DOHH2 (cell line): Measurements from ENCODE around the gene C19orf73.

Source experiments
- H3F3A ChIP-seq: fragments of 200-600 bp; sonication (generic), shearing (Covaris generic); 2 replicates; pipeline ENCODE4 v1.6.0; 2016; ENCODE audit warnings: antibody characterized with exemption, mild to moderate bottlenecking; ENCODE audit not compliant: control insufficient read depth, insufficient read depth
- H3K27ac ChIP-seq: fragments of 200-600 bp; sonication (generic); 2 replicates; pipeline ENCODE4 v1.5.1; 2014; ENCODE audit warnings: low read depth, mild to moderate bottlenecking, low read length, moderate library complexity
- H3K27me3 ChIP-seq: fragments of 200-600 bp; sonication (generic); 2 replicates; pipeline ENCODE4 v1.6.1; 2014; ENCODE audit warnings: mild to moderate bottlenecking, low read length, mixed read lengths; ENCODE audit not compliant: control insufficient read depth
- H3K36me3 ChIP-seq: fragments of 200-600 bp; sonication (generic); 2 replicates; pipeline ENCODE4 v1.6.1; 2014; ENCODE audit warnings: mild to moderate bottlenecking, low read length, moderate library complexity, mixed read lengths; ENCODE audit not compliant: control insufficient read depth
- H3K4me1 ChIP-seq: fragments of 200-600 bp; sonication (generic); 2 replicates; pipeline ENCODE4 v1.6.1; 2014; ENCODE audit warnings: mild to moderate bottlenecking, low read length, mixed read lengths; ENCODE audit not compliant: control insufficient read depth
- H3K4me2 ChIP-seq: fragments of 200-600 bp; sonication (generic); 2 replicates; pipeline ENCODE4 v1.6.0; 2014; ENCODE audit warnings: mild to moderate bottlenecking, low read length, moderate library complexity
- H3K4me3 ChIP-seq: fragments of 200-600 bp; sonication (generic); 2 replicates; pipeline ENCODE4 v1.5.1; 2014; ENCODE audit warnings: mild to moderate bottlenecking, low read length, mixed read lengths
- H3K79me2 ChIP-seq: fragments of 200-600 bp; sonication (generic); 2 replicates; pipeline ENCODE4 v1.6.1; 2014; ENCODE audit warnings: mild to moderate bottlenecking, low read length, mixed read lengths; ENCODE audit not compliant: control insufficient read depth
- H3K9me2 ChIP-seq: fragments of 200-600 bp; sonication (generic); replicated peaks from 2 replicates; pipeline ENCODE4 v1.6.1; 2014; ENCODE audit warnings: mild to moderate bottlenecking, low read length, mixed read lengths; ENCODE audit not compliant: control insufficient read depth
- H3K9me3 ChIP-seq: fragments of 200-600 bp; sonication (generic); 2 replicates; pipeline ENCODE4 v1.6.1; 2014; ENCODE audit warnings: antibody characterized with exemption, low read length, mixed read lengths; ENCODE audit not compliant: control insufficient read depth, insufficient read depth
- H4K20me1 ChIP-seq: fragments of 200-600 bp; sonication (generic); 2 replicates; pipeline ENCODE4 v1.6.0; 2014; ENCODE audit warnings: low read depth, mild to moderate bottlenecking, antibody characterized with exemption, low read length, moderate library complexity; ENCODE audit not compliant: control insufficient read depth, insufficient read depth
- CTCF ChIP-seq: fragments of 200-600 bp; sonication (generic); IDR thresholded peaks from one replicate; pipeline ENCODE4 v1.5.1; 2014; ENCODE audit warnings: antibody characterized with exemption, mild to moderate bottlenecking, low read depth, low read length; ENCODE audit not compliant: poor library complexity, severe bottlenecking
- EZH2phosphoT487 ChIP-seq: fragments of 200-600 bp; sonication (generic); IDR thresholded peaks from 2 replicates; pipeline ENCODE4 v1.6.1; 2017; ENCODE audit warnings: borderline replicate concordance, mild to moderate bottlenecking, antibody characterized with exemption, low read length, moderate library complexity, mixed read lengths

C19orf73 gene

GRCh38 chr19:49135686-49136085 is 16.7 kb upstream of the C19orf73 start:
- H3K4me3 ChIP-seq = no peak overlapping the region
- no peak overlapping the region for H3K27ac ChIP-seq
- no peak overlapping the region for H3K4me2 ChIP-seq

GRCh38 chr19:49133621-49134454 is 14.9 kb upstream of the C19orf73 start:
- Histone ChIP-seq H3K79me2 (no peaks in the 10 kb centered on the region), H3K4me1 (peaks cover 6% of the 10 kb centered on the region), H3K9me3 (no peaks in the 10 kb centered on the region), H3K4me3 (no peak overlapping the region), H3K27ac (no peak overlapping the region), H3K27me3 (no peaks in the 10 kb centered on the region), H3K4me2 (no peak overlapping the region), H3K9me2 (no peaks in the 10 kb centered on the region), H3K36me3 (no peaks in the 10 kb centered on the region), H4K20me1 (no peaks in the 10 kb centered on the region), H3F3A (0 out of 2 replicates have a peak, but pooled peaks cover 3% of the 10 kb centered on the region)
- TF ChIP-seq EZH2phosphoT487 (no peak), CTCF (no peak)

More at GRCh38 chr19:49135686-49136085, 16.7 kb upstream of the C19orf73 start:
- Histone ChIP-seq H3K4me1 (peaks cover 3% of the 10 kb centered on the region; the same call in 1 of the 2 replicates), H3K79me2 (no peaks in the 10 kb centered on the region), H3K9me2 (no peaks in the 10 kb centered on the region), H3K27me3 (no peaks in the 10 kb centered on the region), H4K20me1 (no peaks in the 10 kb centered on the region), H3K36me3 (no peaks in the 10 kb centered on the region), H3K9me3 (no peaks in the 10 kb centered on the region), H3F3A (0 out of 2 replicates have a peak, but pooled peaks cover 3% of the 10 kb centered on the region)
- TF ChIP-seq CTCF = no peak
- TF ChIP-seq EZH2phosphoT487 = no peak

GRCh38 chr19:49132974-49133609 is 14.1 kb upstream of the C19orf73 start:
- H3K4me1 ChIP-seq = peaks cover 11% of the 10 kb centered on the region
- TF ChIP-seq CTCF (no peak), EZH2phosphoT487 (no peak)
- H4K20me1 ChIP-seq = no peaks in the 10 kb centered on the region
- no peak overlapping the region for H3K4me2 ChIP-seq
- H3F3A ChIP-seq = 0 out of 2 replicates have a peak, but pooled peaks cover 3% of the 10 kb centered on the region
- H3K9me3 ChIP-seq = no peaks in the 10 kb centered on the region
- H3K27ac ChIP-seq = no peak overlapping the region
- no peaks in the 10 kb centered on the region for H3K36me3 ChIP-seq
- H3K27me3 ChIP-seq = no peaks in the 10 kb centered on the region
- H3K4me3 ChIP-seq = no peak overlapping the region
- H3K79me2 ChIP-seq = no peaks in the 10 kb centered on the region
- H3K9me2 ChIP-seq = no peaks in the 10 kb centered on the region
